Keratinocyte (primary cell): ENCODE results near the gene NEUROG1. TPM values are rescaled to one million over a fixed set of nuclear protein-coding genes. Genes with fewer than 3 reads are reported as not detected.

ENCODE experiments used
- DNase-seq: peaks from one replicate; pipeline ENCODE4 v3.0.0-alpha.2; 2011; ENCODE audit warnings: low read depth, missing footprints, low spot score
- FAIRE-seq: peaks from 2 replicates; lab custom pipeline; 2011; peaks lifted over from hg19 to GRCh38; lab: Jason Lieb, UNC
- H2AFZ ChIP-seq: 2 replicates; pipeline ENCODE4 v1.6.0; 2012; ENCODE audit warnings: low read length, control low read depth, inconsistent platforms; ENCODE audit not compliant: control insufficient read depth
- H3K27ac ChIP-seq: 2 replicates; pipeline ENCODE4 v1.5.1; 2011; ENCODE audit warnings: low read length; ENCODE audit not compliant: control insufficient read depth, insufficient read depth
- H3K27me3 ChIP-seq: 3 replicates; pipeline ENCODE4 v1.6.0; 2011; ENCODE audit warnings: low read length; ENCODE audit not compliant: control insufficient read depth, insufficient read depth; ENCODE audit errors: extremely low read depth
- H3K36me3 ChIP-seq, 2 experiments: 2 replicates in 1 of 2; 3 replicates in 1 of 2; pipeline ENCODE4 v1.5.1; 2011; ENCODE audit warnings: low read length in 2 of 2, mild to moderate bottlenecking in 1 of 2; ENCODE audit not compliant: control insufficient read depth in 2 of 2, insufficient read depth in 2 of 2; ENCODE audit errors: extremely low read depth in 1 of 2
- H3K4me1 ChIP-seq: 3 replicates; pipeline ENCODE4 v1.5.1; 2011; ENCODE audit warnings: low read length; ENCODE audit not compliant: control insufficient read depth, insufficient read depth; ENCODE audit errors: extremely low read depth
- H3K4me2 ChIP-seq: 3 replicates; pipeline ENCODE4 v1.6.0; 2011; ENCODE audit warnings: low read depth, low read length; ENCODE audit not compliant: control insufficient read depth, insufficient read depth; ENCODE audit errors: extremely low read depth
- H3K4me3 ChIP-seq, 3 experiments: fragments of 200-600 bp in 1 of 3; sonication (generic) in 1 of 3; 2 replicates in 2 of 3; 3 replicates in 1 of 3; pipeline ENCODE4 v1.5.1; 2011 to 2016; ENCODE audit warnings: low read length in 3 of 3, mild to moderate bottlenecking in 3 of 3, control low read depth in 2 of 3, inconsistent platforms in 1 of 3, low read depth in 1 of 3, mixed read lengths in 1 of 3, mixed run types in 1 of 3, moderate library complexity in 1 of 3; ENCODE audit not compliant: control insufficient read depth in 2 of 3, insufficient read depth in 2 of 3; ENCODE audit errors: extremely low read depth in 1 of 3
- H3K79me2 ChIP-seq: 2 replicates; pipeline ENCODE4 v1.6.0; 2012; ENCODE audit warnings: low read length; ENCODE audit not compliant: control insufficient read depth, insufficient read depth
- H3K9ac ChIP-seq: 3 replicates; pipeline ENCODE4 v1.6.0; 2011; ENCODE audit warnings: low read length; ENCODE audit not compliant: control insufficient read depth, insufficient read depth; ENCODE audit errors: extremely low read depth
- H3K9me1 ChIP-seq: 3 replicates; pipeline ENCODE4 v1.6.0; 2011; ENCODE audit warnings: low read length; ENCODE audit not compliant: control insufficient read depth, insufficient read depth; ENCODE audit errors: extremely low read depth
- H3K9me3 ChIP-seq: 2 replicates; pipeline ENCODE4 v1.5.1; 2012; ENCODE audit warnings: low read depth, low read length; ENCODE audit not compliant: control insufficient read depth
- H4K20me1 ChIP-seq: 3 replicates; pipeline ENCODE4 v1.6.0; 2011; ENCODE audit warnings: low read length; ENCODE audit not compliant: control insufficient read depth, insufficient read depth; ENCODE audit errors: extremely low read depth
- EZH2 ChIP-seq: IDR thresholded peaks from one replicate; pipeline ENCODE4 v1.6.1; 2012; ENCODE audit warnings: inconsistent platforms, mild to moderate bottlenecking, low read length, moderate library complexity
- dilution Hi-C: fragments of 300-500 bp; cut with MboI; formaldehyde crosslinking; loops from one replicate; pipeline ENCODE4 v1.7.0; 2020; ENCODE audit warnings: low sequenced_read_pairs; ENCODE audit not compliant: extremely low pct_ligation_motif_present
- polyA plus RNA-seq, 5 experiments: library from polyadenylated mRNA; depleted of rRNA in 3 of 5; stranded (reverse) in 3 of 5; stranded (forward) in 1 of 5; unstranded in 1 of 5; fragments of >200 nt; gene quantifications; 1 replicate in 1 of 5; 2 replicates in 3 of 5; 3 replicates in 1 of 5; pipeline versions ENCODE4 v1.2.1 to v1.2.3, GENCODE V29; 2011 to 2012; ENCODE audit warnings: missing spikeins in 2 of 5, low read depth in 1 of 5, low replicate concordance in 1 of 5
- TF ChIP-seq, protein P1 (sequence below), 3 experiments: IDR thresholded peaks in 1 of 3; conservative IDR thresholded peaks in 1 of 3; optimal IDR thresholded peaks in 1 of 3; 2 replicates in 2 of 3; 3 replicates in 1 of 3; pipeline versions ENCODE3 to v1.5.1; 2011; ENCODE audit warnings: low read length in 3 of 3, mild to moderate bottlenecking in 3 of 3, moderate library complexity in 2 of 3, control low read depth in 1 of 3, inconsistent platforms in 1 of 3; ENCODE audit not compliant: insufficient read depth in 2 of 3; ENCODE audit errors: extremely low read depth in 1 of 3

Gene NEUROG1
- polyA plus RNA-seq, 1 donor (not counting 4 experiments of a cell fraction or from before 2014, with no cell fraction given) = not detected

DNA sequence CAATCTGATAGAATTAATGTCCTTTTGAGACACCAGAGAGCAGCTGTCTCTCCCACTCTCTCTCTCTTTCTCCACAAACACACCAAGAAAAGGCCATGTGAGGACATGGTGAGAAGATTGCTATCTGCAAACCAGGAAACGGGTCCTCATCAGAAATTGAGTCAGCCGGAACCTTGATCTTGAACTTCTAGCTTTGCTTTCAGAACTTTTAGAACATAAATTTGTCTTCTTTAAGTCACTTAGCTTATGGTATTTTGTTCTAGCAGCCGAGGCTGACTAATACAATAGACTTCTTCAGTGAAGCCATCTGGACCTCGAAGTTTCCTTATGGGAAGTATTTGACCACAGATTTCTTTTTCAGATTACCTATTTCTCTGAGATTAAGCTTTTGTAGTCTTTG lies 18.1 kb downstream of the NEUROG1 start:
- TF ChIP-seq EZH2 = no peak
- TF ChIP-seq, protein P1, sequence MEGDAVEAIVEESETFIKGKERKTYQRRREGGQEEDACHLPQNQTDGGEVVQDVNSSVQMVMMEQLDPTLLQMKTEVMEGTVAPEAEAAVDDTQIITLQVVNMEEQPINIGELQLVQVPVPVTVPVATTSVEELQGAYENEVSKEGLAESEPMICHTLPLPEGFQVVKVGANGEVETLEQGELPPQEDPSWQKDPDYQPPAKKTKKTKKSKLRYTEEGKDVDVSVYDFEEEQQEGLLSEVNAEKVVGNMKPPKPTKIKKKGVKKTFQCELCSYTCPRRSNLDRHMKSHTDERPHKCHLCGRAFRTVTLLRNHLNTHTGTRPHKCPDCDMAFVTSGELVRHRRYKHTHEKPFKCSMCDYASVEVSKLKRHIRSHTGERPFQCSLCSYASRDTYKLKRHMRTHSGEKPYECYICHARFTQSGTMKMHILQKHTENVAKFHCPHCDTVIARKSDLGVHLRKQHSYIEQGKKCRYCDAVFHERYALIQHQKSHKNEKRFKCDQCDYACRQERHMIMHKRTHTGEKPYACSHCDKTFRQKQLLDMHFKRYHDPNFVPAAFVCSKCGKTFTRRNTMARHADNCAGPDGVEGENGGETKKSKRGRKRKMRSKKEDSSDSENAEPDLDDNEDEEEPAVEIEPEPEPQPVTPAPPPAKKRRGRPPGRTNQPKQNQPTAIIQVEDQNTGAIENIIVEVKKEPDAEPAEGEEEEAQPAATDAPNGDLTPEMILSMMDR (optimal IDR thresholded peaks at IDR 0.05 in 1 of 3, IDR thresholded peaks at IDR 0.05 in 1 of 3, conservative IDR thresholded peaks at IDR 0.05 in 1 of 3; ENCODE audit: extremely low read depth in 1 of 3, insufficient read depth in 2 of 3, low read length in 3 of 3) = no peak
- peaks cover 5% of the 10 kb centered on the region for H3K9me3 ChIP-seq
- H3K4me3 ChIP-seq = no peak overlapping the region
- H3K27me3 ChIP-seq = no peaks in the 10 kb centered on the region
- H3K4me1 ChIP-seq = no peaks in the 10 kb centered on the region
- DNase-seq (no peak), FAIRE-seq (no peak)
- dilution Hi-C loops = no loop called here
- H3K27ac ChIP-seq = no peak overlapping the region
- no peaks in the 10 kb centered on the region for H3K9me1 ChIP-seq
- H3K79me2 ChIP-seq = no peaks in the 10 kb centered on the region
- H3K36me3 ChIP-seq = no peaks in the 10 kb centered on the region
- H3K4me2 ChIP-seq = no peak overlapping the region
- H3K9ac ChIP-seq = no peak overlapping the region
- H2AFZ ChIP-seq = no peak overlapping the region
- no peaks in the 10 kb centered on the region for H4K20me1 ChIP-seq

DNA sequence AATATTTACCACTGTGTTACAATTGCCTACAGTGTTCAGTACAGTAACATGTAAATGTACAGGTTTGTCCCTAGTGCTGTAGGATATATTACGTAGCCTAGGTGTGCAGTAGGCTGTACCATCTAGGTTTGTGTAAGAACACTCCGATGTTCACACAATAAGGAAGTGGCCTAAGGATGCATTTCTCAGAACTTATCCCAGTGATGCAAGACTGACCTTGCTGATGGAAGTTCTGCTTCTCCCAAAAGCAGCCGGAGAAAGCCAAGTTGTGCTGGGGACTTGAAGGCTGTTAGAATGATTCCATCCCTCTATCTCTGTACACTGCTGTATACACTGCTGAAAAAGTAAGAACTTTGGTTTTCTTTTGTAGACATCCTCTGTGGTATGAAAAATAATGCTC lies 21.6 kb downstream of the NEUROG1 start:
- H3K4me1 ChIP-seq = no peaks in the 10 kb centered on the region
- no peak overlapping the region for H3K4me2 ChIP-seq
- DNase-seq = no peak
- no peaks in the 10 kb centered on the region for H3K79me2 ChIP-seq
- no peaks in the 10 kb centered on the region for H3K9me3 ChIP-seq
- H3K27me3 ChIP-seq = no peaks in the 10 kb centered on the region
- H3K4me3 ChIP-seq = no peak overlapping the region
- no peaks in the 10 kb centered on the region for H3K36me3 ChIP-seq
- no peaks in the 10 kb centered on the region for H3K9me1 ChIP-seq
- FAIRE-seq = no peak
- no peak overlapping the region for H3K9ac ChIP-seq
- H4K20me1 ChIP-seq = no peaks in the 10 kb centered on the region
- H3K27ac ChIP-seq = no peak overlapping the region
- dilution Hi-C loops = no loop called here
- no peak overlapping the region for H2AFZ ChIP-seq
- TF ChIP-seq EZH2 = no peak
- TF ChIP-seq, protein P1 (optimal IDR thresholded peaks at IDR 0.05 in 1 of 3, IDR thresholded peaks at IDR 0.05 in 1 of 3, conservative IDR thresholded peaks at IDR 0.05 in 1 of 3; ENCODE audit: extremely low read depth in 1 of 3, insufficient read depth in 2 of 3, low read length in 3 of 3) = no peak
